ENCODE data around the gene BMP4.

The BMP4 gene

DNA sequence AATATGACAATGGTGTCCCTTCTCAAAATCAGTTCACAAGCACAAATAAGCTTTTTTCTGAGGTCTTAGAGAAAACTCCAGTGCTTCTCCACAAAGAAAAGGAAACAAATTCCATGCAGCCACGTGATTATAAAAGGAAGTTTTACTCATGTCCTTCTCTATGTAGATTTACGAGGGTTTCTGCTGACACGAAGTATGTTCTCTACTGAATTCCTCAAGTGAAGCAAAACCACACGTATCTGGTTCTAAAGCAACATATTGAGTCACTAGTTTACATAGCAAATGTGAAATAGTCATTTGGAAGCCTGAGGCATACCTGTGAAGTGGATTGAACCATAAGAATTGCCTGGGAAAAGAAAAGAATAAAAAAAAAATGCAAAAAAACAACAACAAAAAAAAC, 31.9 kb downstream of the BMP4 start:
- DNase-seq (ENCODE audit: low spot score), result no peak
- in situ Hi-C loops (cut with MboI; ENCODE audit: low pct_unique_long_range_greater_than_20kb, low sequenced_read_pairs, unreplicated experiment), result no loop called here

DNA sequence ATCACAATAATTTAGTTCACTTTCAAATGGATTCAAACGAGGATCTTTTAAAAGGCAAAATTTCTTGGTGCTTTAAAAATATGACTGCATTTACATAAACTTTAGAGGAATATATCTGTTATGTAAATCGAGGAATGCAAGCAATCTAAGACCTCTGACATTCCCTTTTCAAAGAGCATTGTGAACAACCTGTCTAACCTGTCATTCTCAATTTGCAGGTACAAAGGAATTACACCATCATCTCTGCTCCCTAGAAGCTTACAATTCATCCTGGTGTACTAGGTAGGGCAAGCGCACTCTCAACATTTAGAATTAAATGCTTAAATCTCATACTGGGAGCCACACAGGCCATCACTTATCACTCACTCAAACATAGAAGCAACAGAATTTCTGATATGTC, 35.6 kb downstream of the BMP4 start:
- TF ChIP-seq, protein P1, sequence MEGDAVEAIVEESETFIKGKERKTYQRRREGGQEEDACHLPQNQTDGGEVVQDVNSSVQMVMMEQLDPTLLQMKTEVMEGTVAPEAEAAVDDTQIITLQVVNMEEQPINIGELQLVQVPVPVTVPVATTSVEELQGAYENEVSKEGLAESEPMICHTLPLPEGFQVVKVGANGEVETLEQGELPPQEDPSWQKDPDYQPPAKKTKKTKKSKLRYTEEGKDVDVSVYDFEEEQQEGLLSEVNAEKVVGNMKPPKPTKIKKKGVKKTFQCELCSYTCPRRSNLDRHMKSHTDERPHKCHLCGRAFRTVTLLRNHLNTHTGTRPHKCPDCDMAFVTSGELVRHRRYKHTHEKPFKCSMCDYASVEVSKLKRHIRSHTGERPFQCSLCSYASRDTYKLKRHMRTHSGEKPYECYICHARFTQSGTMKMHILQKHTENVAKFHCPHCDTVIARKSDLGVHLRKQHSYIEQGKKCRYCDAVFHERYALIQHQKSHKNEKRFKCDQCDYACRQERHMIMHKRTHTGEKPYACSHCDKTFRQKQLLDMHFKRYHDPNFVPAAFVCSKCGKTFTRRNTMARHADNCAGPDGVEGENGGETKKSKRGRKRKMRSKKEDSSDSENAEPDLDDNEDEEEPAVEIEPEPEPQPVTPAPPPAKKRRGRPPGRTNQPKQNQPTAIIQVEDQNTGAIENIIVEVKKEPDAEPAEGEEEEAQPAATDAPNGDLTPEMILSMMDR (IDR thresholded peaks at IDR 0.05; ENCODE audit: extremely low read depth, insufficient read depth, missing control alignments), result no peak
- DNase-seq (ENCODE audit: low spot score), result no peak
- in situ Hi-C loops (cut with MboI; ENCODE audit: low pct_unique_long_range_greater_than_20kb, low sequenced_read_pairs, unreplicated experiment), result no loop called here

More for the DNA sequence above, 31.9 kb downstream of the BMP4 start:
- TF ChIP-seq, protein P1 (IDR thresholded peaks at IDR 0.05; ENCODE audit: extremely low read depth, insufficient read depth, missing control alignments), result no peak

DNA sequence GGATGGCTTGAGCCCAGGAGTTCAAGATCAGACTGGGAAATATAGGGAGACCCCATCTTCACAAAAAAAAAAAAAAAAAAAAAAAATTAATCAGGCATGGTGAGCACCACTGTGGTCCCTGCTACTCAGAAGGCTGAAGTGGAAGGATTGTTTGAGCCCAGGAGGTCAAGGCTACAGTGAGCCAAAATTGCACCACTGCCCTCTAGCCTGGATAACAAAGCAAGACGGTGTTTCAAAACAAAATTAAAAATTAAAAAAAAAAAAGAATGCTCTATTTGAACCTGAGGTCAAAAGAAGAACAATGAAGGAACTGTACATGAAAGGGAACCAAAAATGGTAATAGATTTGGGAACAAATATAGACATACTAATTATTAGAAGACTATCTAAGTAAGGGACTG, 40.4 kb downstream of the BMP4 start:
- in situ Hi-C loops (cut with MboI; ENCODE audit: low pct_unique_long_range_greater_than_20kb, low sequenced_read_pairs, unreplicated experiment), result no loop called here
- no peak for DNase-seq (ENCODE audit: low spot score)
- TF ChIP-seq, protein P1 (IDR thresholded peaks at IDR 0.05; ENCODE audit: extremely low read depth, insufficient read depth, missing control alignments), result no peak

DNA sequence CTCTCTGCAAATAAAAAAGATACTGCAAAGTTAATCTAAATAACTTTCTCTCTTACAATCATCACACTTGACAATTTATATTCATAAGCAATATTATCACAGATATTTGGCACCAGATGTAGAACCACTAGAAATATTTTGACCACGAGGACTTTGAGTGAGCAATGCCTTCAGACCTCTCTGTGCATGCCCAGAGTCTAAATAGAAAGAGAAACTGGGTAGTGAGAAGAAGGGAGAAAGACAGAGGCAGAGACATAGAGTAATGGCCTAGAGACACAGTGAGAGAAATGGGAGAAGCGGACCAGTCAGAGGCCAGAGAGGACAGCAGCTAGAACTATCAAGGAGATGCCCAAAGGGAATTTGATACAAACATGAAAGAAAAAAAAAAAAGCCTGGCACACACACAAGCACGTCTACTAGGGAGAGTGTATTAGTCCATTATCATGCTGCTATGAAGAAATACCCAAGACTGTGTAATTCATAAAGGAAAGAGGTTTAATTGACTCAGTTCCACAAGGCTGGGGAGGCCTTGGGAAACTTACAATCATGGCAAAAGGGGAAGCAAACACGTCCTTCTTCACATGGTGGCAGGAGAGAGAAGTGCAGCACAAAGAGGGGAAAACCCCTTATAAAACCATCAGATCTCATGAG, 41.1 kb downstream of the BMP4 start:
- in situ Hi-C loops (cut with MboI; ENCODE audit: low pct_unique_long_range_greater_than_20kb, low sequenced_read_pairs, unreplicated experiment), result no loop called here
- TF ChIP-seq, protein P1 (IDR thresholded peaks at IDR 0.05; ENCODE audit: extremely low read depth, insufficient read depth, missing control alignments), result no peak
- DNase-seq (ENCODE audit: low spot score), result no peak

DNA sequence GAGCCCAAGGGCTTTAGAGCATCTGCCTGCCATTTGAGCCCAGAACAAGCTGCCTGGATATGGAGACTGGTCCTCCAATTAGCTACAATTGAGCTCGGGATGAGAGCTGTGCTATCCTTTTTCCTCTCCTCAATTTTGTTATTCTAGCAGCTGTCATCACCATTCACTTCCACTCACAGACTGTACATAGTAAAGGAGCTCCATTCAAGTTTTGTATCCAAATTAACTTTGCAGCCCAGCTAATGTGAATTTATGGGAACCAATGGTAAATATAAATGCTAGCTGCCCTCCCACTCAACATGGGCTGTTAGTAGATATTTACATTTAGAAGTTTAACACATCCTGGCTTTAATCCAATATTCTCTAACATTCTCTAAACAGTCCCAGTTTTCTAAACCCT, 44.6 kb downstream of the BMP4 start:
- DNase-seq (ENCODE audit: low spot score), result no peak
- in situ Hi-C loops (cut with MboI; ENCODE audit: low pct_unique_long_range_greater_than_20kb, low sequenced_read_pairs, unreplicated experiment), result no loop called here
- TF ChIP-seq, protein P1 (IDR thresholded peaks at IDR 0.05; ENCODE audit: extremely low read depth, insufficient read depth, missing control alignments), result no peak

DNA sequence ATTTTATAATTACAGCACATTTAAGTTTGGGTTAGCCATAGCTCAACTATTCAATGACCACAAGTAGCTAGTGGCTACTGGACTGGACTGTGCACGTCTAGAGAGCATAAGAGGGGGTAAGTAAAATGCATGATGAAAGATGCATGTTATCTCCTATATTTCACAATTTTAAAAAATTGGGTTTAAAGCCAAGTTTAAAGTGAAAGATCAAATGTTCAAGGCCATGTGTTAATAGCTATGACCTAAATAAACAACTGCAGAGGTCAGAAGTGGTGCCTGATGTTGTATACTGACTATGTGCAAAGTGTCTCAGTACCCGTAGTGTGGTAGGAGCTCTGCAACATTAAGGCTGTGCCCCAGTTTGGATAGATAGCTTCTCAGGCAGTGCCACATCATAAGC, 48.2 kb downstream of the BMP4 start:
- in situ Hi-C loops (cut with MboI; ENCODE audit: low pct_unique_long_range_greater_than_20kb, low sequenced_read_pairs, unreplicated experiment), result no loop called here
- TF ChIP-seq, protein P1 (IDR thresholded peaks at IDR 0.05; ENCODE audit: extremely low read depth, insufficient read depth, missing control alignments), result no peak
- no peak for DNase-seq (ENCODE audit: low spot score)

Measured in GM13977 (cell line).